ENCODE results near the gene MUC4. TPM values are rescaled to one million over a fixed set of nuclear protein-coding genes. Genes with fewer than 3 reads are reported as not detected.

MUC4 gene
- polyA plus RNA-seq, 1 of the 3 experiments (the other 2 are of a cell fraction), result 0.07 TPM

DNA sequence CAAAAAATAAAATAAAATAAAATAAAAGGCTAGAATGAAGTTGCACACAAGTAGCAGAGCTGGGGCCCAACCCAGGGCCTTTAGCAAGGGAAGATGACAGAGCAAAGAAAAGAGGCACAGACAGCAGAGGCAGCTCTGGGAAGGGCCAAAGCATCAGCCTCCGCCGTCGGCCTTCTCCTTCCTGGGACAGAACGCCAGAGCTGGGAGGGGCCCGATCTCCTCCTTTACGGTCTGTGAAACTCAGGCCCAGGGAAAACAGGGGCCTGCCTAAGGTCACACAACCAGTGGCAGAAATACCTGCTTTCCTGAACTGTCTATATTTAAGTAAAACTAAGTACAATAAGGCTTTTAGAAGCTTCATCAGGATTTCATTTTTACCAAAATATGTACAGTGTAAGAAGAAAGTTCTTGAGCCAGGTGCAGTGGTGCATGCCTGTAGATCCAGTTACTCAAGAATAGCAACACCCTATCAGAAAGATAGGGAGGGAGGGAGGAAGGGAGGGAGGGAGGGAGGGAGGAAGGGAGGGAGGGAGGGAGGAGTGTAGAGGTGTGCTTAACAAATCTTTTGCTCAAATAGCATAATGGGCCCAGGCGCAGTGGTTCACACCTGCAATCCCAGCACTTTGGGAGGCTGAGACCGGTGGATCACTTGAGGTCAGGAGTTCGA lies 43.0 kb upstream of the MUC4 start:
- Histone ChIP-seq H3K9me2 (no peaks in the 10 kb centered on the region), H3K79me2 (ENCODE audit: insufficient read depth) (no peaks in the 10 kb centered on the region), H3K4me1 (ENCODE audit: control insufficient read depth in 1 of 2, insufficient read depth in 2 of 2, low read depth in 1 of 2, low read length in 1 of 2) (peaks cover 0 to 3% of the 10 kb centered on the region in 2 experiments; a peak in 1 of 4 replicates), H3K4me2 (no peak overlapping the region), H3K9ac (no peak overlapping the region), H3K27me3 (ENCODE audit: insufficient read depth) (no peaks in the 10 kb centered on the region), H3K27ac (ENCODE audit: low read depth in 2 of 2, low read length in 1 of 2) (no peak overlapping the region), H3F3A (replicated peaks; ENCODE audit: insufficient read depth) (no peaks in the 10 kb centered on the region), H3K36me3 (replicated peaks in 1 of 2; ENCODE audit: control insufficient read depth in 1 of 2, insufficient read depth in 2 of 2, low read length in 1 of 2) (no peaks in the 10 kb centered on the region), H2AFZ (ENCODE audit: low read depth) (no peak overlapping the region), H3K9me3 (no peaks in the 10 kb centered on the region), H4K20me1 (ENCODE audit: insufficient read depth) (no peaks in the 10 kb centered on the region), H3K4me3 (ENCODE audit: low read depth in 2 of 2, low read length in 1 of 2) (no peak overlapping the region)
- TF ChIP-seq NRF1 (IDR thresholded peaks at IDR 0.05; ENCODE audit: low read depth, low read length) (no peak), MEF2A (IDR thresholded peaks at IDR 0.05; ENCODE audit: borderline replicate concordance, low read depth) (no peak), MXI1 (IDR thresholded peaks at IDR 0.05; ENCODE audit: low read depth, low read length) (no peak), EP300 (IDR thresholded peaks at IDR 0.05; ENCODE audit: borderline replicate concordance in 1 of 2, low read depth in 1 of 2, low read length in 1 of 2) (no peak), YY1 (IDR thresholded peaks at IDR 0.05; ENCODE audit: low read depth) (no peak)
- POLR2A ChIA-PET, result no interaction called here
- WGBS (ENCODE audit: low lambda C conversion rate), result 94% methylated on average over 9 of the region's 9 CpGs
- CTCF ChIA-PET, result interaction anchor here (8.2 to 16.4 kb wide), 2 partner anchors 41 to 59 kb away, joined by 102 to 606 read pairs; partner anchors contain the start of gene TNK2
- no peak for DNase-seq

DNA sequence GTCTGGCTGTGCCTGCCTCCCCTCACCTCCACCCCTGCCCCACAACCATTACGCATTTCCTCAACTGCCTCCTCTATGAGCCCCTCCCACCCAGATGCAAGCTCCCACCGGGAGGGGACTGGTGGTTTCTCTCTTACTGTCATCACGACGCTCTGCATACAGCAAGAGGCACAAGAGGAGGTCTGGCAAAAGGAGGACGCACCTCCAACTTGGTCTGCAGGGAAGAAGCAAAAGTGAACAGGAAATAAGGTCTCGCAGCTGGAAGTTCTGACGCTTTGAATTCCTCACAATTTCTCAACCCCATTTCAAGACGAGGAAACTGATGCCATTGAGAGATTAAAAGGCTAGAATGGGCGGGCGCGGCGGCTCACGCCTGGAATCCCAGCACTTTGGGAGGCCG lies 42.3 kb upstream of the MUC4 start:
- DNase-seq, result no peak
- Histone ChIP-seq H3K36me3 (replicated peaks in 1 of 2; ENCODE audit: control insufficient read depth in 1 of 2, insufficient read depth in 2 of 2, low read length in 1 of 2) (no peaks in the 10 kb centered on the region), H3K9me3 (no peaks in the 10 kb centered on the region), H3K27ac (ENCODE audit: low read depth in 2 of 2, low read length in 1 of 2) (no peak overlapping the region), H3K4me3 (ENCODE audit: low read depth in 2 of 2, low read length in 1 of 2) (no peak overlapping the region), H3K79me2 (ENCODE audit: insufficient read depth) (no peaks in the 10 kb centered on the region), H3F3A (replicated peaks; ENCODE audit: insufficient read depth) (no peaks in the 10 kb centered on the region), H3K9me2 (no peaks in the 10 kb centered on the region), H3K27me3 (ENCODE audit: insufficient read depth) (no peaks in the 10 kb centered on the region), H3K4me2 (no peak overlapping the region), H4K20me1 (ENCODE audit: insufficient read depth) (no peaks in the 10 kb centered on the region), H2AFZ (ENCODE audit: low read depth) (no peak overlapping the region), H3K4me1 (ENCODE audit: control insufficient read depth in 1 of 2, insufficient read depth in 2 of 2, low read depth in 1 of 2, low read length in 1 of 2) (peaks cover 0 to under 1% of the 10 kb centered on the region in 2 experiments; a peak in 1 of 4 replicates), H3K9ac (no peak overlapping the region)
- WGBS (ENCODE audit: low lambda C conversion rate), result 87% methylated on average over 14 of the region's 14 CpGs
- no peak for TF ChIP-seq SMC3 (IDR thresholded peaks at IDR 0.05; ENCODE audit: low read depth, low read length)
- TF ChIP-seq MXI1 (IDR thresholded peaks at IDR 0.05; ENCODE audit: low read depth, low read length), result no peak
- no peak for TF ChIP-seq FOSL2 (IDR thresholded peaks at IDR 0.05; ENCODE audit: borderline replicate concordance, low read depth)
- no peak for TF ChIP-seq RXRA (IDR thresholded peaks at IDR 0.05; ENCODE audit: borderline replicate concordance, low read depth)
- no peak for TF ChIP-seq EP300 (IDR thresholded peaks at IDR 0.05; ENCODE audit: borderline replicate concordance in 1 of 2, low read depth in 1 of 2, low read length in 1 of 2)
- TF ChIP-seq MEF2A (IDR thresholded peaks at IDR 0.05; ENCODE audit: borderline replicate concordance, low read depth), result no peak
- TF ChIP-seq, protein P1, sequence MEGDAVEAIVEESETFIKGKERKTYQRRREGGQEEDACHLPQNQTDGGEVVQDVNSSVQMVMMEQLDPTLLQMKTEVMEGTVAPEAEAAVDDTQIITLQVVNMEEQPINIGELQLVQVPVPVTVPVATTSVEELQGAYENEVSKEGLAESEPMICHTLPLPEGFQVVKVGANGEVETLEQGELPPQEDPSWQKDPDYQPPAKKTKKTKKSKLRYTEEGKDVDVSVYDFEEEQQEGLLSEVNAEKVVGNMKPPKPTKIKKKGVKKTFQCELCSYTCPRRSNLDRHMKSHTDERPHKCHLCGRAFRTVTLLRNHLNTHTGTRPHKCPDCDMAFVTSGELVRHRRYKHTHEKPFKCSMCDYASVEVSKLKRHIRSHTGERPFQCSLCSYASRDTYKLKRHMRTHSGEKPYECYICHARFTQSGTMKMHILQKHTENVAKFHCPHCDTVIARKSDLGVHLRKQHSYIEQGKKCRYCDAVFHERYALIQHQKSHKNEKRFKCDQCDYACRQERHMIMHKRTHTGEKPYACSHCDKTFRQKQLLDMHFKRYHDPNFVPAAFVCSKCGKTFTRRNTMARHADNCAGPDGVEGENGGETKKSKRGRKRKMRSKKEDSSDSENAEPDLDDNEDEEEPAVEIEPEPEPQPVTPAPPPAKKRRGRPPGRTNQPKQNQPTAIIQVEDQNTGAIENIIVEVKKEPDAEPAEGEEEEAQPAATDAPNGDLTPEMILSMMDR (IDR thresholded peaks at IDR 0.05), result no peak
- TF ChIP-seq GABPA (IDR thresholded peaks at IDR 0.05; ENCODE audit: low read depth), result no peak
- no peak for TF ChIP-seq RAD21 (IDR thresholded peaks at IDR 0.05; ENCODE audit: low read length)
- no peak for TF ChIP-seq GATA2 (CRISPR knock-in tag; IDR thresholded peaks at IDR 0.05)
- POLR2A ChIA-PET, result no interaction called here
- CTCF ChIA-PET, result interaction anchor here (8.2 to 16.4 kb wide), 2 partner anchors 42 to 60 kb away, joined by 102 to 606 read pairs; partner anchors contain the start of gene TNK2
